Heart right ventricle (tissue), 16 donors: ENCODE measurements around the gene CDH23. TPM values are rescaled to one million over a fixed set of nuclear protein-coding genes. Genes with fewer than 3 reads are reported as not detected.

Experiments used
- ATAC-seq, 8 donors: fragments of 200-7000 bp; cut with Tn5 transposase; one replicate each; pipeline ENCODE4 v1.9.1; 2020; ENCODE audit warnings: mild to moderate bottlenecking in 8 of 8, moderate library complexity in 8 of 8, moderate number of reproducible peaks in 1 of 8
- DNase-seq, 2 donors: peaks; one replicate each; pipeline ENCODE4 v3.0.0-alpha.2; 2020
- H3K27ac ChIP-seq, 10 donors: fragments of 200-600 bp; sonication (generic) in 2 of 10; one replicate each; pipeline versions ENCODE4 v1.5.0 to v1.8.0; 2020 to 2022; ENCODE audit warnings: mild to moderate bottlenecking in 3 of 10
- H3K27me3 ChIP-seq, 7 donors: fragments of 200-600 bp; one replicate each; pipeline ENCODE4 v1.8.0; 2021 to 2022; ENCODE audit warnings: mild to moderate bottlenecking in 2 of 7
- H3K36me3 ChIP-seq, 9 donors: fragments of 200-600 bp; sonication (generic) in 1 of 9; one replicate each; pipeline versions ENCODE4 v1.5.0 to v1.8.0; 2020 to 2022; ENCODE audit warnings: mild to moderate bottlenecking in 2 of 9
- H3K4me1 ChIP-seq, 9 donors: fragments of 200-600 bp; sonication (generic) in 1 of 9; one replicate each; pipeline versions ENCODE4 v1.5.0 to v1.8.0; 2020 to 2022; ENCODE audit warnings: mild to moderate bottlenecking in 4 of 9
- H3K4me3 ChIP-seq, 10 donors: fragments of 200-600 bp; sonication (generic) in 2 of 10; one replicate each; pipeline versions ENCODE4 v1.5.0 to v1.8.0; 2020 to 2022; ENCODE audit warnings: mild to moderate bottlenecking in 7 of 10, moderate library complexity in 2 of 10
- H3K9me3 ChIP-seq, 11 donors: fragments of 200-600 bp in 10 of 11; sonication (generic) in 2 of 11; one replicate each; pipeline versions ENCODE4 v1.5.0 to v1.8.0; 2013 to 2022; ENCODE audit warnings: mild to moderate bottlenecking in 2 of 11, control low read depth in 1 of 11, moderate library complexity in 1 of 11
- CTCF ChIP-seq, 9 donors: fragments of 200-600 bp; sonication (generic) in 2 of 9; IDR thresholded peaks; one replicate each; pipeline versions ENCODE4 v1.5.0 to v1.8.0; 2021 to 2022; ENCODE audit warnings: antibody characterized with exemption in 9 of 9, mild to moderate bottlenecking in 5 of 9, moderate library complexity in 1 of 9
- WGBS, 2 donors: extraction: QIAGEN DNeasy Blood & Tissue Kit; methylation state at CpG; one replicate each; pipeline ENCODE4 v1.1.7; 2013; ENCODE audit warnings: inconsistent platforms in 1 of 2; 5-methylcytosine and 5-hydroxymethylcytosine counted together
- intact Hi-C, 10 donors: fragments of 100-400 bp; cut with DNase I; formaldehyde crosslinking; loops; one replicate each; pipeline versions ENCODE4 v1.11.1 to v1.14.2; 2022
- polyA plus RNA-seq, 2 donors: library from polyadenylated mRNA; stranded (reverse); fragments of 200-250 nt; gene quantifications; one replicate each; pipeline ENCODE4 v1.2.3, GENCODE V29; 2013
- total RNA-seq, 10 donors: library from RNA; stranded (reverse); fragmentation: NEBNext Ultra II Directional in 3 of 10; extraction: Animal tissue kit (Norgen Biotek cat#: 25700) in 3 of 10; gene quantifications; one replicate each; pipeline versions ENCODE4 v1.2.1 to v1.2.4, GENCODE V29; 2021 to 2023
- donor health status: Arrhythmogenic right ventricular cardiomyopathy.
- donor health status: ischemic (EF 13 %, LVEDD 7.1; RV severe dilation, severe dysfunction).
- donor health status: healthy with polysubstance abuse.
- donor health status: DM: no; HTN: yes; CAD: no.
- donor health status: DM: no; HTN: no; CAD: no.
- donor health status: ischemic (EF 25% LVEDD 6.9; RV normal size, moderate dysfunction).
- donor health status: ischemic (EF 25% LVEDD 5.7; RV mildly dilated, moderate dysfunction).
- donor health status: healthy.
- donor health status: DM: yes; HTN: yes; CAD: no.
- donor health status: Ischemic cardiomyopathy.
- donor health status: ischemic (EF 35%, LVEDD 5.7; RV mildly dilated, moderate dysfunction).
- donor health status: nonischemic (EF 11% LVEDD 7.7; RV severe dilation, severe dysfunction).
- donor health status: DM: yes; HTN: yes; CAD: no.
- donor health status: PGD.
- donor health status: ischemic (EF 29% LVEDD 5.4; RV normal size, mild dysfunction).
- donor health status: nonischemic (EF 23%, LVEDD 6.1; RV moderate dilation, normal function).

The CDH23 gene
- total and polyA plus RNA-seq, 12 donors, result 1.1 to 7.7 (median 4.6) TPM

- H3K36me3 ChIP-seq, result peaks cover 0 to 8% (median 0%) of the 10 kb centered on the region in 9 donors
- H3K4me1 ChIP-seq, result peaks cover 0 to 99% (median 24%) of the 10 kb centered on the region in 9 donors
- H3K9me3 ChIP-seq, result peaks cover 0 to 8% (median 0%) of the 10 kb centered on the region in 11 donors
- no peaks in the 10 kb centered on the region for H3K27me3 ChIP-seq
- DNase-seq (no peak), ATAC-seq (no peak)
- 94 to 95% methylated on average over 8 of the region's 8 CpGs for WGBS, 2 donors
- H3K4me3 ChIP-seq, result no peak overlapping the region
- TF ChIP-seq CTCF (IDR thresholded peaks at IDR 0.05), result no peak
- H3K27ac ChIP-seq, result peak overlapping the region in 1 of 10 donors; percentile 68
- intact Hi-C loops, result no loop called here
These were observed 342.7 kb downstream of the CDH23 start for GRCh38 chr10:71739358-71739900.

GRCh38 chr10:71740069-71740653, 343.4 kb downstream of the CDH23 start:
- Histone ChIP-seq H3K4me3 (no peak overlapping the region), H3K36me3 (peaks cover 0 to 8% (median 0%) of the 10 kb centered on the region in 9 donors), H3K4me1 (peaks cover 0 to 99% (median 24%) of the 10 kb centered on the region in 9 donors), H3K27ac (peak overlapping the region in 1 of 10 donors; percentile 68), H3K9me3 (peaks cover 0 to 8% (median 0%) of the 10 kb centered on the region in 11 donors), H3K27me3 (no peaks in the 10 kb centered on the region)
- TF ChIP-seq CTCF (IDR thresholded peaks at IDR 0.05), result peak in 1 of 9 donors; percentile 23
- ATAC-seq (peak in 6 of 8 donors; percentile 15 to 70 (median 33)), DNase-seq (no peak)
- intact Hi-C loops, result no loop called here
- WGBS, 2 donors, result 41 to 68% methylated on average over 9 of the region's 9 CpGs

- no peak for ATAC-seq
- peaks cover 0 to 8% (median 0%) of the 10 kb centered on the region in 11 donors for H3K9me3 ChIP-seq
- H3K4me3 ChIP-seq, result no peak overlapping the region
- peak overlapping the region in 1 of 10 donors; percentile 68 for H3K27ac ChIP-seq
- H3K27me3 ChIP-seq, result no peaks in the 10 kb centered on the region
- no peak for TF ChIP-seq CTCF (IDR thresholded peaks at IDR 0.05)
- intact Hi-C loops, result no loop called here
- peaks cover 0 to 8% (median 0%) of the 10 kb centered on the region in 9 donors for H3K36me3 ChIP-seq
- WGBS, 2 donors, result 65 to 78% methylated on average over 4 of the region's 4 CpGs
- peaks cover 6 to 99% (median 24%) of the 10 kb centered on the region in 9 donors for H3K4me1 ChIP-seq
- no peak for DNase-seq
These were observed 344.3 kb downstream of the CDH23 start for GRCh38 chr10:71741029-71741428.

GRCh38 chr10:71741671-71742070, 345.0 kb downstream of the CDH23 start:
- peaks cover 11 to 99% (median 24%) of the 10 kb centered on the region in 9 donors for H3K4me1 ChIP-seq
- H3K27me3 ChIP-seq, result no peaks in the 10 kb centered on the region
- H3K36me3 ChIP-seq, result peaks cover 0 to 8% (median 0%) of the 10 kb centered on the region in 9 donors
- ATAC-seq (no peak), DNase-seq (no peak)
- peak overlapping the region in 1 of 10 donors; percentile 68 for H3K27ac ChIP-seq
- peaks cover 0 to 8% (median 0%) of the 10 kb centered on the region in 11 donors for H3K9me3 ChIP-seq
- intact Hi-C loops, result no loop called here
- no peak overlapping the region for H3K4me3 ChIP-seq
- TF ChIP-seq CTCF (IDR thresholded peaks at IDR 0.05), result no peak
- WGBS, 2 donors, result 96 to 97% methylated on average over 20 of the region's 20 CpGs
